GM18505 (cell line): Measurements from ENCODE around the gene MARS1.

Experiments
- ATAC-seq: cut with Tn5 transposase; IDR thresholded peaks from one replicate; pipeline ENCODE4 v1.9.1; 2021; ENCODE audit not compliant: unreplicated experiment
- POLR2A ChIP-seq: IDR thresholded peaks from 4 replicates; pipeline ENCODE4 v1.6.1; 2011; ENCODE audit warnings: borderline replicate concordance; ENCODE audit not compliant: insufficient read depth, insufficient read length; ENCODE audit errors: extremely low read depth

MARS1 gene

GRCh38 chr12:57461276-57461916 lies 26.5 kb upstream of the MARS1 start:
- no peak for TF ChIP-seq POLR2A
- no peak for ATAC-seq

GRCh38 chr12:57461917-57462250 lies 26.0 kb upstream of the MARS1 start:
- TF ChIP-seq POLR2A: no peak
- no peak for ATAC-seq

- ATAC-seq: peak; percentile 57
- TF ChIP-seq POLR2A: no peak
Observed at GRCh38 chr12:57462251-57462911, 25.5 kb upstream of the MARS1 start.

- no peak for ATAC-seq
- no peak for TF ChIP-seq POLR2A
Observed at GRCh38 chr12:57462912-57463253, 25.0 kb upstream of the MARS1 start.

GRCh38 chr12:57464569-57464968 lies 23.3 kb upstream of the MARS1 start:
- TF ChIP-seq POLR2A: no peak
- no peak for ATAC-seq

GRCh38 chr12:57465030-57465746 lies 22.7 kb upstream of the MARS1 start:
- no peak for TF ChIP-seq POLR2A
- ATAC-seq: no peak

- ATAC-seq: no peak
- no peak for TF ChIP-seq POLR2A
Observed at GRCh38 chr12:57465747-57466505, 21.9 kb upstream of the MARS1 start.

GRCh38 chr12:57467212-57467874 lies 20.5 kb upstream of the MARS1 start:
- ATAC-seq: no peak
- no peak for TF ChIP-seq POLR2A

- TF ChIP-seq POLR2A: no peak
- no peak for ATAC-seq
Observed at GRCh38 chr12:57467915-57468314, 20.0 kb upstream of the MARS1 start.

GRCh38 chr12:57469296-57470164 lies 18.3 kb upstream of the MARS1 start:
- peak; percentile 10 for TF ChIP-seq POLR2A
- no peak for ATAC-seq

GRCh38 chr12:57470286-57470969 lies 17.4 kb upstream of the MARS1 start:
- ATAC-seq: no peak
- no peak for TF ChIP-seq POLR2A
